ES-I3 (cell line): ENCODE data around the gene SLC7A5.
"Not testable (repeated sequence)": the region's sequence is repeated elsewhere in the genome, so short reads cannot be mapped to it uniquely, and the experiment has no call there.

Experiments
- H3K36me3 ChIP-seq: 2 replicates; pipeline ENCODE4 v1.6.1; 2013; ENCODE audit warnings: mild to moderate bottlenecking, low read length, control low read depth, moderate library complexity; ENCODE audit not compliant: insufficient read depth
- H3K4me1 ChIP-seq: 2 replicates; pipeline ENCODE4 v1.6.1; 2013; ENCODE audit warnings: mild to moderate bottlenecking, control low read depth, low read length; ENCODE audit not compliant: insufficient read depth
- H3K9ac ChIP-seq: 2 replicates; pipeline ENCODE4 v1.6.1; 2013; ENCODE audit warnings: low read depth, mild to moderate bottlenecking, low read length, moderate library complexity
- H3K9me3 ChIP-seq: 2 replicates; pipeline ENCODE4 v1.6.1; 2013; ENCODE audit warnings: mild to moderate bottlenecking, low read length, moderate library complexity; ENCODE audit not compliant: control insufficient read depth, insufficient read depth

The SLC7A5 gene

GRCh38 chr16:87869061-87869878 lies at the start of gene SLC7A5:
Gene SLC7A5, minus strand, starts transcription at chr16:87869507. Its CDS starts 85 bp downstream, at chr16:87869422.
- not testable (repeated sequence) for H3K9me3 ChIP-seq, H3K36me3 ChIP-seq
- peak within 1 kb of the TSS; percentile 67 for H3K9ac ChIP-seq
- H3K4me1 ChIP-seq, result peaks cover 14% of the 10 kb centered on the region

GRCh38 chr16:87918338-87918737 lies 49.0 kb upstream of the SLC7A5 start:
- no peaks in the 10 kb centered on the region for H3K9me3 ChIP-seq
- no peaks in the 10 kb centered on the region for H3K36me3 ChIP-seq
- H3K4me1 ChIP-seq, result no peaks in the 10 kb centered on the region
- H3K9ac ChIP-seq, result no peak overlapping the region

- H3K36me3 ChIP-seq, result no peaks in the 10 kb centered on the region
- H3K9ac ChIP-seq, result no peak overlapping the region
- no peaks in the 10 kb centered on the region for H3K9me3 ChIP-seq
- H3K4me1 ChIP-seq, result no peaks in the 10 kb centered on the region
Measured at GRCh38 chr16:87917503-87917902, 48.2 kb upstream of the SLC7A5 start.

GRCh38 chr16:87914812-87915211 lies 45.5 kb upstream of the SLC7A5 start:
- Histone ChIP-seq H3K4me1 (no peaks in the 10 kb centered on the region), H3K9ac (no peak overlapping the region), H3K36me3 (no peaks in the 10 kb centered on the region), H3K9me3 (no peaks in the 10 kb centered on the region)

GRCh38 chr16:87914021-87914725 lies 44.9 kb upstream of the SLC7A5 start:
- not testable (repeated sequence) for H3K36me3 ChIP-seq, H3K4me1 ChIP-seq, H3K9ac ChIP-seq, H3K9me3 ChIP-seq

- not testable (repeated sequence) for H3K4me1 ChIP-seq, H3K9ac ChIP-seq, H3K9me3 ChIP-seq, H3K36me3 ChIP-seq
Measured at GRCh38 chr16:87912691-87913090, 43.4 kb upstream of the SLC7A5 start.

GRCh38 chr16:87911106-87911763 lies 41.9 kb upstream of the SLC7A5 start:
- H3K4me1 ChIP-seq, H3K9ac ChIP-seq, H3K9me3 ChIP-seq, H3K36me3 ChIP-seq: not testable (repeated sequence)

- H3K9ac ChIP-seq, H3K4me1 ChIP-seq, H3K36me3 ChIP-seq, H3K9me3 ChIP-seq: not testable (repeated sequence)
Measured at GRCh38 chr16:87909203-87909935, 40.1 kb upstream of the SLC7A5 start.

GRCh38 chr16:87908101-87908500 lies 38.8 kb upstream of the SLC7A5 start:
- not testable (repeated sequence) for H3K4me1 ChIP-seq, H3K9me3 ChIP-seq, H3K36me3 ChIP-seq, H3K9ac ChIP-seq

GRCh38 chr16:87905521-87905920 lies 36.2 kb upstream of the SLC7A5 start:
- not testable (repeated sequence) for H3K36me3 ChIP-seq, H3K9ac ChIP-seq, H3K9me3 ChIP-seq, H3K4me1 ChIP-seq

GRCh38 chr16:87904963-87905362 lies 35.7 kb upstream of the SLC7A5 start:
- H3K4me1 ChIP-seq, H3K9me3 ChIP-seq, H3K36me3 ChIP-seq, H3K9ac ChIP-seq: not testable (repeated sequence)

- H3K4me1 ChIP-seq, H3K36me3 ChIP-seq, H3K9me3 ChIP-seq, H3K9ac ChIP-seq: not testable (repeated sequence)
Measured at GRCh38 chr16:87900489-87900888, 31.2 kb upstream of the SLC7A5 start.

GRCh38 chr16:87897521-87898505 lies 28.5 kb upstream of the SLC7A5 start:
- H3K9me3 ChIP-seq, result no peaks in the 10 kb centered on the region
- H3K9ac ChIP-seq, result no peak overlapping the region
- H3K4me1 ChIP-seq, result no peaks in the 10 kb centered on the region
- H3K36me3 ChIP-seq, result no peaks in the 10 kb centered on the region
